ENCODE data around the gene LSP1.

DNA sequence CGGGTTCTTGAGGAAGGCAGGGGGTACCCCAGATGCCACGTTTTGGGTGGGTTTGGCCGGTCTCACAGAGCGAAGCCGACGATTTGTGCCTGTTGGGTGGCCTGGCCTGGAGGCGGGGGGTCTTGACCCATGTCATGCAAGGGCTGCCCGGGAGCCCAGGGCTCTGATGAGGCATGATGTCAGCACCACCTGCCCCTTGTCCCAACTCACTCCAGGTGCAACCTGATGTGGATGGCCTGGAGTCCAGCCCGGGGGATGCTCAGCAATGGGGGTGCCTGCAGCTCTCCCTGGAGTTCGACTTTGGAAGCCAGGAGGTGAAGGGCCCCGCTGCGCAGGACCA, 17.2 kb upstream of the LSP1 start:
- TF ChIP-seq CTCF (IDR thresholded peaks at IDR 0.05), result no peak
- no peak for TF ChIP-seq EP300 (IDR thresholded peaks at IDR 0.05)
- no peak for TF ChIP-seq POLR2A (IDR thresholded peaks at IDR 0.05)
- TF ChIP-seq POLR2AphosphoS5 (IDR thresholded peaks at IDR 0.05), result no peak

Data from sigmoid colon (tissue), 4 donors.